H1 (cell line): ENCODE results near the gene POC1B. TPM values are rescaled to one million over a fixed set of nuclear protein-coding genes. Genes with fewer than 3 reads are reported as not detected.
A peak's percentile ranks its signal among the peaks of the same experiment; 100 is the strongest.

Source experiments
- CTCF ChIA-PET: fragments of 300-600 bp; sonication (Branson Sonifier 250); formaldehyde crosslinking; loops from one replicate; lab custom pipeline; 2021; ENCODE audit not compliant: partially characterized antibody; lab: Charles Lee
- POLR2A ChIA-PET: fragments of 300-600 bp; sonication (Branson Sonifier 250); formaldehyde crosslinking; loops from one replicate; lab custom pipeline; 2021; ENCODE audit warnings: inconsistent platforms; ENCODE audit not compliant: partially characterized antibody; lab: Charles Lee
- DNase-seq, 2 experiments: peaks; one replicate each; pipeline versions ENCODE4 v3.0.0 to v3.0.0-alpha.2; 2010 to 2022; ENCODE audit warnings: low spot score in 2 of 2, low read depth in 1 of 2, mixed read lengths in 1 of 2
- FAIRE-seq: peaks from 2 replicates; lab custom pipeline; 2011; peaks lifted over from hg19 to GRCh38; lab: Jason Lieb, UNC
- H2AFZ ChIP-seq: 2 replicates; pipeline ENCODE4 v1.8.1; 2012; ENCODE audit warnings: low read length, inconsistent platforms
- H2AK5ac ChIP-seq: 2 replicates; pipeline ENCODE4 v1.6.1; 2013; ENCODE audit warnings: low read depth, low read length
- H2BK120ac ChIP-seq: replicated peaks from 2 replicates; pipeline ENCODE3; 2013; ENCODE audit warnings: low read depth, low read length, inconsistent platforms
- H2BK12ac ChIP-seq: 2 replicates; pipeline ENCODE4 v1.6.1; 2013; ENCODE audit warnings: low read depth, low read length
- H2BK15ac ChIP-seq: 2 replicates; pipeline ENCODE4 v1.6.1; 2013; ENCODE audit warnings: low read length
- H2BK20ac ChIP-seq: 2 replicates; pipeline ENCODE4 v1.6.1; 2013; ENCODE audit warnings: low read length
- H2BK5ac ChIP-seq: 2 replicates; pipeline ENCODE4 v1.6.1; 2013; ENCODE audit warnings: low read depth, low read length
- H3K14ac ChIP-seq: 2 replicates; pipeline ENCODE4 v1.6.1; 2013; ENCODE audit warnings: inconsistent platforms; ENCODE audit not compliant: insufficient read length
- H3K18ac ChIP-seq: 2 replicates; pipeline ENCODE4 v1.6.1; 2013; ENCODE audit warnings: low read length; ENCODE audit errors: extremely low read depth
- H3K23ac ChIP-seq: 2 replicates; pipeline ENCODE4 v1.6.1; 2013; ENCODE audit warnings: inconsistent platforms; ENCODE audit not compliant: insufficient read length
- H3K23me2 ChIP-seq: 2 replicates; pipeline ENCODE4 v1.6.1; 2013; ENCODE audit warnings: low read depth, low read length
- H3K27ac ChIP-seq: 2 replicates; pipeline ENCODE4 v1.6.1; 2011; ENCODE audit warnings: low read depth, low read length, inconsistent platforms
- H3K27me3 ChIP-seq, 4 experiments: replicated peaks in 1 of 4; 1 replicate in 1 of 4; 2 replicates in 3 of 4; pipeline versions ENCODE4 v1.6.1 to v1.8.1; 2011 to 2013; ENCODE audit warnings: low read length in 3 of 4, mild to moderate bottlenecking in 3 of 4, inconsistent platforms in 2 of 4, mixed read lengths in 2 of 4, moderate library complexity in 1 of 4; ENCODE audit not compliant: control insufficient read depth in 3 of 4, insufficient read depth in 3 of 4; ENCODE audit errors: extremely low read depth in 1 of 4
- H3K36me3 ChIP-seq, 4 experiments: 2 replicates each; pipeline versions ENCODE4 v1.6.1 to v1.8.1; 2011 to 2013; ENCODE audit warnings: mild to moderate bottlenecking in 4 of 4, low read length in 3 of 4, moderate library complexity in 2 of 4, control low read depth in 1 of 4, inconsistent platforms in 1 of 4; ENCODE audit not compliant: insufficient read depth in 4 of 4, control insufficient read depth in 2 of 4
- H3K4ac ChIP-seq: replicated peaks from 2 replicates; pipeline ENCODE3; 2013; ENCODE audit warnings: low read length, low read depth, mixed read lengths, inconsistent platforms; ENCODE audit not compliant: insufficient read length
- H3K4me1 ChIP-seq, 4 experiments: replicated peaks in 1 of 4; 1 replicate in 1 of 4; 2 replicates in 3 of 4; pipeline versions ENCODE4 v1.6.1 to v1.8.1; 2011 to 2013; ENCODE audit warnings: low read length in 3 of 4, inconsistent platforms in 2 of 4, mixed read lengths in 1 of 4; ENCODE audit not compliant: insufficient read depth in 4 of 4, control insufficient read depth in 3 of 4
- H3K4me2 ChIP-seq, 2 experiments: 2 replicates each; pipeline versions ENCODE4 v1.6.1 to v1.8.1; 2011 to 2013; ENCODE audit warnings: low read depth in 2 of 2, low read length in 2 of 2, control low read depth in 1 of 2, inconsistent platforms in 1 of 2, mild to moderate bottlenecking in 1 of 2; ENCODE audit not compliant: insufficient read depth in 1 of 2
- H3K4me3 ChIP-seq, 4 experiments: fragments of 200-600, 300-600 bp in 1 of 4; sonication (generic), shearing (Covaris generic), sonication (Bioruptor Twin) in 1 of 4; 2 replicates each; pipeline versions ENCODE4 v1.5.1 to v1.8.1; 2011 to 2016; ENCODE audit warnings: low read length in 4 of 4, low read depth in 3 of 4, control low read depth in 2 of 4, inconsistent platforms in 2 of 4, mild to moderate bottlenecking in 2 of 4, mixed read lengths in 1 of 4, moderate library complexity in 1 of 4; ENCODE audit not compliant: insufficient read depth in 2 of 4; ENCODE audit errors: extremely low read depth in 1 of 4
- H3K56ac ChIP-seq: replicated peaks from 2 replicates; pipeline ENCODE3; 2013; ENCODE audit warnings: low read depth, mild to moderate bottlenecking, mixed read lengths, low read length, inconsistent platforms; ENCODE audit not compliant: insufficient read length
- H3K79me1 ChIP-seq: 2 replicates; pipeline ENCODE4 v1.6.1; 2013; ENCODE audit warnings: low read depth, low read length, control low read depth
- H3K79me2 ChIP-seq, 2 experiments: 2 replicates each; pipeline versions ENCODE4 v1.6.1 to v1.8.1; 2012 to 2013; ENCODE audit warnings: low read length in 2 of 2, mild to moderate bottlenecking in 2 of 2, inconsistent platforms in 1 of 2; ENCODE audit not compliant: insufficient read depth in 2 of 2, control insufficient read depth in 1 of 2
- H3K9ac ChIP-seq, 4 experiments: replicated peaks in 1 of 4; 1 replicate in 1 of 4; 2 replicates in 3 of 4; pipeline versions ENCODE4 v1.6.1 to v1.8.1; 2011 to 2013; ENCODE audit warnings: low read depth in 3 of 4, low read length in 3 of 4, control low read depth in 2 of 4, mild to moderate bottlenecking in 2 of 4, moderate library complexity in 2 of 4, inconsistent platforms in 1 of 4; ENCODE audit errors: extremely low read depth in 1 of 4
- H3K9me3 ChIP-seq, 2 experiments: 2 replicates each; pipeline versions ENCODE4 v1.6.1 to v1.8.1; 2012 to 2013; ENCODE audit warnings: mild to moderate bottlenecking in 2 of 2, moderate library complexity in 2 of 2, control low read depth in 1 of 2, inconsistent platforms in 1 of 2, low read depth in 1 of 2, low read length in 1 of 2, mixed read lengths in 1 of 2; ENCODE audit not compliant: insufficient read depth in 2 of 2
- H4K20me1 ChIP-seq, 2 experiments: replicated peaks in 1 of 2; 2 replicates each; pipeline versions ENCODE3 to v1.8.1; 2011 to 2013; ENCODE audit warnings: inconsistent platforms in 2 of 2, low read length in 2 of 2, mild to moderate bottlenecking in 1 of 2; ENCODE audit not compliant: insufficient read depth in 2 of 2, control insufficient read depth in 1 of 2
- H4K5ac ChIP-seq: 2 replicates; pipeline ENCODE4 v1.6.1; 2013; ENCODE audit warnings: low read length, low read depth, mixed read lengths, inconsistent platforms; ENCODE audit not compliant: insufficient read length
- H4K8ac ChIP-seq: 2 replicates; pipeline ENCODE4 v1.8.0; 2013; ENCODE audit warnings: mild to moderate bottlenecking, moderate library complexity, low read length, inconsistent platforms; ENCODE audit not compliant: insufficient read depth; ENCODE audit errors: extremely low read depth
- H4K91ac ChIP-seq: replicated peaks from 2 replicates; pipeline ENCODE3; 2013; ENCODE audit warnings: low read length, mixed read lengths, inconsistent platforms; ENCODE audit not compliant: insufficient read length
- MAFK ChIP-seq: IDR thresholded peaks from 2 replicates; pipeline ENCODE4 v1.6.1; 2012; ENCODE audit warnings: low read depth, mild to moderate bottlenecking, improper control_type of control experiment, low read length
- RAD21 ChIP-seq, 2 experiments: IDR thresholded peaks in 1 of 2; conservative IDR thresholded peaks in 1 of 2; 2 replicates each; pipeline ENCODE4 v1.6.1; 2011; ENCODE audit warnings: low read depth in 2 of 2, low read length in 2 of 2, improper control_type of control experiment in 1 of 2, inconsistent platforms in 1 of 2, mild to moderate bottlenecking in 1 of 2, moderate library complexity in 1 of 2
- WGBS, 2 experiments: shearing (Covaris generic) in 1 of 2; methylation state at CpG; one replicate each; pipeline versions ENCODE4 v1.1.6 to v1.1.7; 2013 to 2015; ENCODE audit warnings: low lambda C conversion rate in 2 of 2, mixed read lengths in 2 of 2, inconsistent platforms in 1 of 2, low coverage in 1 of 2, missing lambda C conversion rate in 1 of 2; ENCODE audit not compliant: insufficient replicate concordance in 2 of 2, insufficient coverage in 1 of 2, insufficient read length in 1 of 2; ENCODE audit errors: extremely low coverage in 1 of 2, missing lambda C conversion rate in 1 of 2; 5-methylcytosine and 5-hydroxymethylcytosine counted together
- polyA plus RNA-seq, 7 experiments: library from polyadenylated mRNA; depleted of rRNA in 3 of 7; stranded (reverse) in 5 of 7; unstranded in 2 of 7; fragments of >200 nt in 5 of 7; fragments of 200-250 nt in 2 of 7; gene quantifications; 1 replicate in 5 of 7; 2 replicates in 1 of 7; 4 replicates in 1 of 7; pipeline versions ENCODE4 v1.2.1 to v1.2.3, GENCODE V29; 2011 to 2013; ENCODE audit warnings: missing spikeins in 2 of 7, mixed read lengths in 2 of 7
- total RNA-seq: library from RNA; stranded (reverse); fragmentation: NEBNext Ultra II Directional; extraction: Animal tissue kit (Norgen Biotek cat#: 25700); gene quantifications from 2 replicates; pipeline ENCODE4 v1.2.1, GENCODE V29; 2021

POC1B gene
- total and polyA plus RNA-seq, 2 of the 8 experiments (the other 6 are each of a cell fraction or from before 2014, with no cell fraction given) = 7.5 to 16.3 TPM

- FAIRE-seq (no peak), DNase-seq (no peak)
- Histone ChIP-seq H2BK5ac (no peak overlapping the region; the same call in 1 of the 2 replicates), H2BK15ac (no peak overlapping the region), H3K27me3 (no peaks in the 10 kb centered on the region), H4K5ac (no peak overlapping the region), H3K79me1 (no peaks in the 10 kb centered on the region), H3K23ac (no peak overlapping the region), H3K9ac (no peak overlapping the region), H3K36me3 (no peaks in the 10 kb centered on the region), H3K4me2 (no peak overlapping the region), H2BK12ac (peak overlapping the region; percentile 30; the same call in 1 of the 2 replicates), H3K23me2 (no peaks in the 10 kb centered on the region), H3K79me2 (no peaks in the 10 kb centered on the region), H3K27ac (no peak overlapping the region), H3K18ac (0 out of 2 replicates have a peak overlapping the region, but pooled peaks have one; percentile 39), H3K56ac (no peak overlapping the region), H3K4me1 (peaks cover 0 to 10% (median 6%) of the 10 kb centered on the region in 4 experiments; a peak in 3 of 7 replicates), H2AFZ (no peak overlapping the region), H3K14ac (no peak overlapping the region), H3K9me3 (no peaks in the 10 kb centered on the region), H3K4me3 (no peak overlapping the region), H2BK20ac (peak overlapping the region; percentile 26; the same call in 1 of the 2 replicates), H4K20me1 (no peaks in the 10 kb centered on the region), H2AK5ac (no peak overlapping the region; the same call in 1 of the 2 replicates), H4K91ac (no peak overlapping the region), H4K8ac (no peak overlapping the region), H2BK120ac (no peak overlapping the region), H3K4ac (no peak overlapping the region)
- TF ChIP-seq RAD21 (IDR thresholded peaks at IDR 0.05 in 1 of 2, conservative IDR thresholded peaks at IDR 0.05 in 1 of 2; ENCODE audit: low read depth in 2 of 2, low read length in 2 of 2) (0 out of 4 replicates have a peak, but pooled peaks of 1 of the 2 experiments have one; percentile 2), MAFK (no peak)
- CTCF ChIA-PET = interaction anchor here (0.6 to 1.4 kb wide), 4 partner anchors 105 to 435 kb away, joined by 3 to 5 read pairs (median 3); no protein-coding TSS in a partner anchor
- WGBS, 2 experiments = 83% methylated on average over 7 of the region's 7 CpGs; no CpG with 5 or more reads in 1 of the 2 experiments
- POLR2A ChIA-PET = interaction anchor here (3.1 kb wide), 1 partner anchor 101 kb away, joined by 26 read pairs; the partner anchor contains the start of gene DUSP6
Measured at GRCh38 chr12:89454080-89454848, 71.6 kb downstream of the POC1B start.
